ENCODE data around the gene ERC2.

ERC2 gene

GRCh38 chr3:56424336-56424735 lies 43.9 kb downstream of the ERC2 start:
- FAIRE-seq = no peak

GRCh38 chr3:56423661-56424099 lies 44.6 kb downstream of the ERC2 start:
- FAIRE-seq = no peak

- no peak for FAIRE-seq
Measured at GRCh38 chr3:56422316-56422715, 46.0 kb downstream of the ERC2 start.

- no peak for FAIRE-seq
Measured at GRCh38 chr3:56421205-56421604, 47.1 kb downstream of the ERC2 start.

- FAIRE-seq = no peak
Measured at GRCh38 chr3:56415652-56416051, 52.6 kb downstream of the ERC2 start.

GRCh38 chr3:56413911-56414310 lies 54.4 kb downstream of the ERC2 start:
- no peak for FAIRE-seq

GRCh38 chr3:56411166-56411565 lies 57.1 kb downstream of the ERC2 start:
- FAIRE-seq = no peak

- no peak for FAIRE-seq
Measured at GRCh38 chr3:56410576-56410975, 57.7 kb downstream of the ERC2 start.

- FAIRE-seq = no peak
Measured at GRCh38 chr3:56409790-56410189, 58.5 kb downstream of the ERC2 start.

GRCh38 chr3:56408761-56409196 lies 59.5 kb downstream of the ERC2 start:
- no peak for FAIRE-seq

- FAIRE-seq = no peak
Measured at GRCh38 chr3:56406826-56407515, 61.3 kb downstream of the ERC2 start.

GRCh38 chr3:56404884-56405283 lies 63.4 kb downstream of the ERC2 start:
- FAIRE-seq = no peak

GRCh38 chr3:56398659-56399058 lies 69.6 kb downstream of the ERC2 start:
- no peak for FAIRE-seq

GRCh38 chr3:56397798-56398197 lies 70.5 kb downstream of the ERC2 start:
- no peak for FAIRE-seq

GRCh38 chr3:56389183-56389830 lies 79.0 kb downstream of the ERC2 start:
- FAIRE-seq = no peak

- FAIRE-seq = no peak
Measured at GRCh38 chr3:56383092-56383491, 85.2 kb downstream of the ERC2 start.

GRCh38 chr3:56379723-56380287 lies 88.5 kb downstream of the ERC2 start:
- no peak for FAIRE-seq

- no peak for FAIRE-seq
Measured at GRCh38 chr3:56375654-56376053, 92.6 kb downstream of the ERC2 start.

- FAIRE-seq = no peak
Measured at GRCh38 chr3:56373386-56373785, 94.9 kb downstream of the ERC2 start.

- FAIRE-seq = no peak
Measured at GRCh38 chr3:56370991-56371775, 97.1 kb downstream of the ERC2 start.

- FAIRE-seq = no peak
Measured at GRCh38 chr3:56369914-56370313, 98.4 kb downstream of the ERC2 start.

GRCh38 chr3:56368846-56369245 lies 99.4 kb downstream of the ERC2 start:
- FAIRE-seq = no peak

GRCh38 chr3:56366641-56367162 lies 101.6 kb downstream of the ERC2 start:
- FAIRE-seq = no peak
